SU-DHL-6 (cell line): Measurements from ENCODE around the gene MIX23.

Source experiments
- H2AFZ ChIP-seq: fragments of 200-600 bp; sonication (generic); 2 replicates; pipeline ENCODE4 v1.6.1; 2014; ENCODE audit warnings: low read depth, mild to moderate bottlenecking, moderate library complexity, mixed read lengths, antibody characterized with exemption, low read length; ENCODE audit not compliant: severe bottlenecking
- H3F3A ChIP-seq: fragments of 200-600 bp; shearing (Covaris generic); 2 replicates; pipeline ENCODE4 v1.6.0; 2016; ENCODE audit warnings: antibody characterized with exemption, mild to moderate bottlenecking; ENCODE audit not compliant: insufficient read depth
- H3K27ac ChIP-seq: fragments of 200-600 bp; sonication (generic); 2 replicates; pipeline ENCODE4 v1.5.1; 2016; ENCODE audit warnings: low read depth, mild to moderate bottlenecking, low read length, moderate library complexity, mixed read lengths
- H3K27me3 ChIP-seq: fragments of 200-600 bp; sonication (generic), shearing (Covaris generic); 2 replicates; pipeline ENCODE4 v1.6.0; 2014; ENCODE audit warnings: mild to moderate bottlenecking, low read length
- H3K36me3 ChIP-seq: fragments of 200-600 bp; sonication (generic); 2 replicates; pipeline ENCODE4 v1.6.1; 2014; ENCODE audit warnings: mild to moderate bottlenecking, low read length, mixed read lengths
- H3K4me2 ChIP-seq: fragments of 300-600, 200-600 bp; shearing (Covaris generic), sonication (generic); 2 replicates; pipeline ENCODE4 v1.6.0; 2014; ENCODE audit warnings: low read length, low read depth, mild to moderate bottlenecking; ENCODE audit not compliant: poor library complexity, severe bottlenecking
- H3K4me3 ChIP-seq: fragments of 200-600 bp; sonication (generic); 2 replicates; pipeline ENCODE4 v1.5.1; 2014; ENCODE audit warnings: antibody characterized with exemption, low read length, mild to moderate bottlenecking, mixed read lengths; ENCODE audit not compliant: insufficient read depth, poor library complexity, severe bottlenecking
- H3K79me2 ChIP-seq: fragments of 200-600 bp; sonication (generic); 2 replicates; pipeline ENCODE4 v1.6.1; 2014; ENCODE audit warnings: mild to moderate bottlenecking, low read length, moderate library complexity; ENCODE audit not compliant: insufficient read depth
- H3K9ac ChIP-seq: fragments of 200-600 bp; sonication (generic); 2 replicates; pipeline ENCODE4 v1.7.0; 2014; ENCODE audit warnings: mild to moderate bottlenecking, low read length
- H3K9me2 ChIP-seq: fragments of 200-600 bp; sonication (generic); replicated peaks from 2 replicates; pipeline ENCODE4 v1.6.1; 2014; ENCODE audit warnings: low read length; ENCODE audit not compliant: insufficient read depth
- H3K9me3 ChIP-seq: fragments of 200-600 bp; sonication (generic); 2 replicates; pipeline ENCODE4 v1.6.1; 2014; ENCODE audit warnings: low read length, mixed read lengths; ENCODE audit not compliant: insufficient read depth
- H4K20me1 ChIP-seq: fragments of 200-600 bp; sonication (generic); 2 replicates; pipeline ENCODE4 v1.6.1; 2014; ENCODE audit warnings: low read depth, mild to moderate bottlenecking, antibody characterized with exemption, low read length, moderate library complexity, mixed read lengths
- EZH2phosphoT487 ChIP-seq: fragments of 200-600 bp; sonication (generic), shearing (Covaris generic); conservative IDR thresholded peaks from 2 replicates; pipeline ENCODE4 v1.6.1; 2018; ENCODE audit warnings: mild to moderate bottlenecking, antibody characterized with exemption, low read length, moderate library complexity, mixed read lengths
- TF ChIP-seq, protein P1 (sequence below): fragments of 200-600 bp; sonication (generic); IDR thresholded peaks from one replicate; pipeline ENCODE4 v1.5.1; 2017; ENCODE audit warnings: antibody characterized with exemption, mild to moderate bottlenecking, low read length, moderate library complexity; ENCODE audit not compliant: insufficient read depth, poor library complexity, severe bottlenecking

MIX23 gene

DNA sequence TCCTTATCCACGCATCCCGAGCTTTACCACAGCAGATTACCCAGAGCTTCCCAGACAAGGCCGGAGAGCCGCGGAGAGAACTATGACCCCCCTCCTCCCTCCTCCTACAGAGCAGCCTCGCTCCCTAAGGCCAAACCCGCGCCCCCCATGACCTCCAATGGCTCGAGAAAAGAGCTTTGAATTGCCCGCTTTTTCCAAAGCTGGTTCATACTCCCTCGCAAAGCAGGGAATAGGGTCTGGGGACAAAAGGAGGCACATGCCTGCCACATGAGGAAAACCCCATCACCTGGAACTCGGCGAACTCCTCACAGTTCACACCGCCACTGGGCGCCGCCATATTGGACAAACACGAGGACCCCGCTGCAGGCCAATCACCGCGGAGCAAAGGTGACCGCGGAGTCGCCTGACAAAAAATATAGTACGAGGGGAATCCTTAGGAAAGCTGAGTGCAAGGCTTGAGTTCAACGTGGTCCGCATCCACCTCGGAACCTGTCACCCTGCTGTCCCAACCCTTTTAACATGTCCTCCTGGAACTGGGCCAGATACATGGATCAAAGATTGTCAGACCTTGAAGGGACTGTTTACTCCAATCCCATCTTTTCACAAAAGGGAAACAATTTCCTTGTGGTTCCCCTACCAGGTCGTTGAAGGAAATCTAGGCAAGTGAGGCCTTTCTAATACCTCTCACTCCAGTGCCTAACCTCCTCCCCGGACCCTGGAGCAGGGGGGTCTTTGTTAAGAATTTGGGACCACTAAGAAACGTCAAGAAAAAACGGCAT is at the start of gene MIX23:
Gene MIX23, minus strand, starts transcription at position 344 of the 779 bp plus-strand sequence. Its CDS starts 7 bp downstream, at position 337.
- Histone ChIP-seq H3K9me2 (no peaks in the 10 kb centered on the region), H3K9ac (peak within 1 kb of the TSS; percentile 76), H3K79me2 (peaks cover 89% of the 10 kb centered on the region)

DNA sequence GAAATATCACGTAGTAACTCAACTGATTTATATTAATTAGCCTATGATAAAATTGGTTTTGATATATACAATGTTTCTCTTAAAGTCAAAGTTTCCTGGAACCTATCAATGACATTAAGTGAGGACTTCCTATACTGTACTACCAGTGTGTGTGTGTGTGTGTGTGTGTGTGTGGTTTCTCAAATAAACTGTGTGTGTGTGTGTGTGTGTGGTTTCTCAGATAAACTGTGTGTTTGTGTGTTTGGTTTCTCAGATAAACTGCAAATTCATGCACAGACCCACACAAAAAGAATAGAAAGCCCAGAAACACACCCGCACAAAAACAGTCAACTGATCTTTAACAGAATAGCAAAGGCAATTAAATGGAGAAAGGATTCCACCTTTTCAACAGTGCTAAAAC is 47.3 kb upstream of the MIX23 start:
- Histone ChIP-seq H3K9me2 (no peaks in the 10 kb centered on the region), H3K27ac (no peak overlapping the region), H3K79me2 (no peaks in the 10 kb centered on the region), H3K9ac (no peak overlapping the region), H3K4me2 (no peak overlapping the region), H3K27me3 (no peaks in the 10 kb centered on the region), H3K36me3 (peaks cover 35% of the 10 kb centered on the region), H4K20me1 (no peaks in the 10 kb centered on the region), H3K9me3 (no peaks in the 10 kb centered on the region), H3F3A (peaks cover 4% of the 10 kb centered on the region; the same call in 1 of the 2 replicates), H2AFZ (no peak overlapping the region), H3K4me3 (no peak overlapping the region)
- TF ChIP-seq, protein P1, sequence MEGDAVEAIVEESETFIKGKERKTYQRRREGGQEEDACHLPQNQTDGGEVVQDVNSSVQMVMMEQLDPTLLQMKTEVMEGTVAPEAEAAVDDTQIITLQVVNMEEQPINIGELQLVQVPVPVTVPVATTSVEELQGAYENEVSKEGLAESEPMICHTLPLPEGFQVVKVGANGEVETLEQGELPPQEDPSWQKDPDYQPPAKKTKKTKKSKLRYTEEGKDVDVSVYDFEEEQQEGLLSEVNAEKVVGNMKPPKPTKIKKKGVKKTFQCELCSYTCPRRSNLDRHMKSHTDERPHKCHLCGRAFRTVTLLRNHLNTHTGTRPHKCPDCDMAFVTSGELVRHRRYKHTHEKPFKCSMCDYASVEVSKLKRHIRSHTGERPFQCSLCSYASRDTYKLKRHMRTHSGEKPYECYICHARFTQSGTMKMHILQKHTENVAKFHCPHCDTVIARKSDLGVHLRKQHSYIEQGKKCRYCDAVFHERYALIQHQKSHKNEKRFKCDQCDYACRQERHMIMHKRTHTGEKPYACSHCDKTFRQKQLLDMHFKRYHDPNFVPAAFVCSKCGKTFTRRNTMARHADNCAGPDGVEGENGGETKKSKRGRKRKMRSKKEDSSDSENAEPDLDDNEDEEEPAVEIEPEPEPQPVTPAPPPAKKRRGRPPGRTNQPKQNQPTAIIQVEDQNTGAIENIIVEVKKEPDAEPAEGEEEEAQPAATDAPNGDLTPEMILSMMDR: no peak
- TF ChIP-seq EZH2phosphoT487: no peak

More for the DNA sequence above, at the start of gene MIX23:
- H3K36me3 ChIP-seq: peaks cover 9% of the 10 kb centered on the region
- TF ChIP-seq EZH2phosphoT487: no peak
- TF ChIP-seq, protein P1: no peak
- H3F3A ChIP-seq: no peaks in the 10 kb centered on the region; the same call in 1 of the 2 replicates
- H2AFZ ChIP-seq: peak within 1 kb of the TSS; percentile 78
- H4K20me1 ChIP-seq: no peaks in the 10 kb centered on the region
- peak within 1 kb of the TSS; percentile 63 for H3K27ac ChIP-seq
- H3K9me3 ChIP-seq: no peaks in the 10 kb centered on the region
- H3K4me2 ChIP-seq: peak within 1 kb of the TSS; percentile 96
- peak within 1 kb of the TSS; percentile 86 for H3K4me3 ChIP-seq
- H3K27me3 ChIP-seq: no peaks in the 10 kb centered on the region

DNA sequence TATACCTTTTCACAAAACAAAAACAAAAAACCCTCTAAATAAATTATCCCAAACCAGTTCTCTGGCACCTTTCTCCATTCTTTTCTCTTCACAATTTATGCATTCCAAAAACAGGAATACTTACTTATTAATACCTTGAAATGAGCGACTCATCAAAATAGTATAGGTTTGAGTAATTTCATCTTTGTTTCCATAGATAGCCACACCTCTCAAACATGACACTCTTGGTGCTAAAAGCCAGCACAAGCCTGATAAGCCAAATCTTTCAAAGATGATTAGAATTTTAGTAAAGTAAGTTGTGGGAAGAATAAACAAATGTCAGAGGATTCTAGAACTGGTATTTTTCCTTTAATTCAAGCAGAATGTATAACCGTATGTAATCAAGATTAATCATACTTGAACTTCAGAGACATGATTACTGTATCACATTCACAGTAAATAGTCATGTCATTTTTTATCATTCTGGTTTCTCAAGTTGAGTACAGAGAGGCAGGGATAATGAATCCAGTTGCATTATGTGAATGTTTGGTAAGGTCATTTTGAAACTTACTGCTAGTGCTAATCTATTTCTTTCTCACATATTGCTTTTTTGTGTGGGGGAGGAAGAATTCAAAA is 44.9 kb upstream of the MIX23 start:
- TF ChIP-seq, protein P1: no peak
- no peak for TF ChIP-seq EZH2phosphoT487
- no peak overlapping the region for H3K9ac ChIP-seq
- H3K79me2 ChIP-seq: no peaks in the 10 kb centered on the region
- no peak overlapping the region for H3K27ac ChIP-seq
- no peaks in the 10 kb centered on the region for H4K20me1 ChIP-seq
- H3F3A ChIP-seq: peaks cover 8% of the 10 kb centered on the region; the same call in 1 of the 2 replicates
- H3K36me3 ChIP-seq: peaks cover 35% of the 10 kb centered on the region
- H3K4me2 ChIP-seq: no peak overlapping the region
- H3K4me3 ChIP-seq: no peak overlapping the region
- H3K9me3 ChIP-seq: no peaks in the 10 kb centered on the region
- no peaks in the 10 kb centered on the region for H3K27me3 ChIP-seq
- no peak overlapping the region for H2AFZ ChIP-seq
- no peaks in the 10 kb centered on the region for H3K9me2 ChIP-seq
